ENCODE data around the gene PIGU.
"Not testable (repeated sequence)": the region's sequence is repeated elsewhere in the genome, so short reads cannot be mapped to it uniquely, and the experiment has no call there.

The PIGU gene

GRCh38 chr20:34669094-34669493 lies 7.8 kb downstream of the PIGU start:
- TF ChIP-seq ZFX (IDR thresholded peaks at IDR 0.05; ENCODE audit: borderline replicate concordance), result no peak
- TF ChIP-seq, protein P1, sequence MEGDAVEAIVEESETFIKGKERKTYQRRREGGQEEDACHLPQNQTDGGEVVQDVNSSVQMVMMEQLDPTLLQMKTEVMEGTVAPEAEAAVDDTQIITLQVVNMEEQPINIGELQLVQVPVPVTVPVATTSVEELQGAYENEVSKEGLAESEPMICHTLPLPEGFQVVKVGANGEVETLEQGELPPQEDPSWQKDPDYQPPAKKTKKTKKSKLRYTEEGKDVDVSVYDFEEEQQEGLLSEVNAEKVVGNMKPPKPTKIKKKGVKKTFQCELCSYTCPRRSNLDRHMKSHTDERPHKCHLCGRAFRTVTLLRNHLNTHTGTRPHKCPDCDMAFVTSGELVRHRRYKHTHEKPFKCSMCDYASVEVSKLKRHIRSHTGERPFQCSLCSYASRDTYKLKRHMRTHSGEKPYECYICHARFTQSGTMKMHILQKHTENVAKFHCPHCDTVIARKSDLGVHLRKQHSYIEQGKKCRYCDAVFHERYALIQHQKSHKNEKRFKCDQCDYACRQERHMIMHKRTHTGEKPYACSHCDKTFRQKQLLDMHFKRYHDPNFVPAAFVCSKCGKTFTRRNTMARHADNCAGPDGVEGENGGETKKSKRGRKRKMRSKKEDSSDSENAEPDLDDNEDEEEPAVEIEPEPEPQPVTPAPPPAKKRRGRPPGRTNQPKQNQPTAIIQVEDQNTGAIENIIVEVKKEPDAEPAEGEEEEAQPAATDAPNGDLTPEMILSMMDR (IDR thresholded peaks at IDR 0.05), result no peak

DNA sequence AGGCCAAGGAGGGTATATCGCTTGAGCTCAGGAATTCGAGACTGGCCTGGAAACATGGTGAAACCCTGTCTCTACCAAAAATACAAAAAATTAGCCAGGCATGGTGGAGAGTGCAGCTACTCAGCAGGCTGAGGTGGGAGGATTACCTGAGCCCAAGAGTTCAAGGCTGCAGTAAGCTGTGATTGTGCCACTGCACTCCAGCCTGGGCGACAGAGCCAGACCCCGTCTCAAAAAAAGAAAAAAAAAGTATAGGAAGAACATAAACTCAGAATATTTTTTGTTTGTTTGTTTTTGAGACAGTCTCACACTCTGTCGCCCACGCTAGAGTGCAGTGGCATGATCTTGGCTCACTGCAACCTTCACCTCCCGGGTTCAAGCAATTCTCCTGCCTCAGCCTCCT lies 12.1 kb downstream of the PIGU start:
- H3K27ac ChIP-seq, result not testable (repeated sequence)

More at GRCh38 chr20:34669094-34669493, 7.8 kb downstream of the PIGU start:
- no peak overlapping the region for H3K27ac ChIP-seq

DNA sequence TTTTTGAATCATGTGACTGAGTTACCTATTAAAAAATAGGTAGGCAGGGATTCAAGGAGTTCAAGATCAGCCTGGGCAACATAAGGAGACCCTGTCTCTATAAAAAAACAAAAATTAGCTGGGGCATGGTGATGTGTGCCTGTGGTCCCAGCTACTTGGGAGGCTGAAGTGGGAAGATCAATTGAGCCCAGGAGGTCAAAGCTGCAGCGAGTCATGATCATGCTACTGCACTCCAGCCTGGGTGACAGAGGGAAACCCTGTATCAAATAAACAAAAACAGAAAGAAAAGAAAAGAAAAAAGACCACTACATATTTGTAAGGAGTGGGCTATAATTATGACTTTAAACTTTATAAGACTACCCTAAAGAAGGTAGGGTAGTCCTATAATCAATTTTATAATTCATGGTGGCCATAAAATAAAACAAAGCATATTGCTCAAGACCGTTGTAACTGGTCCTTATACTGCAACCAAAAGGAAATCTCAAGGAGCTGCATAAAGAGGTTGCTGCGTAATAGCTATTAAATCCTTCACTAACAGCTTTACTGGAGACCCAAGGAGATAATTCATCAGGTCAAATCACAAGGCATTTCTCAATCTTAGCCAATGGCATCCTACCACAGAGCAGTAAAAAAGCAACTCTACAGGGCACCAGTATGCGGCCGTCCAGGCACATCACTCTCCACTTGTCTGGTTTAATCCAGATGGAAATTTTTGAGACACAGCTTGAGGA lies 13.5 kb downstream of the PIGU start:
- H3K27ac ChIP-seq, result no peak overlapping the region
- TF ChIP-seq, protein P1 (IDR thresholded peaks at IDR 0.05), result no peak
- no peak for TF ChIP-seq ZFX (IDR thresholded peaks at IDR 0.05; ENCODE audit: borderline replicate concordance)

GRCh38 chr20:34661811-34662210 lies 15.1 kb downstream of the PIGU start:
- not testable (repeated sequence) for H3K27ac ChIP-seq

DNA sequence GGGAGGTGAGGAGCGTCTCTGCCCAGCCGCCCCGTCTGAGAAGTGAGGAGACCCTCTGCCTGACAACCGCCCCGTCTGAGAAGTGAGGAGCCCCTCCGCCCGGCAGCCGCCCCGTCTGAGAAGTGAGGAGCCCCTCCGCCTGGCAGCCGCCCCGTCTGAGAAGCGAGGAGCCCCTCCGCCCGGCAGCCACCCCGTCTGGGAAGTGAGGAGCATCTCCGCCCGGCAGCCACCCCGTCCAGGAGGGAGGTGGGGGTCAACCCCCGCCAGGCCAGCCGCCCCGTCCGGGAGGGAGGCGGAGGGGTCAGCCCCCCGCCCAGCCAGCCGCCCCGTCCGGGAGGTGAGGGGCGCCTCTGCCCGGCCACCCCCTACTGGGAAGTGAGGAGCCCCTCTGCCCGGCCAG lies 18.2 kb downstream of the PIGU start:
- H3K27ac ChIP-seq, result not testable (repeated sequence)

DNA sequence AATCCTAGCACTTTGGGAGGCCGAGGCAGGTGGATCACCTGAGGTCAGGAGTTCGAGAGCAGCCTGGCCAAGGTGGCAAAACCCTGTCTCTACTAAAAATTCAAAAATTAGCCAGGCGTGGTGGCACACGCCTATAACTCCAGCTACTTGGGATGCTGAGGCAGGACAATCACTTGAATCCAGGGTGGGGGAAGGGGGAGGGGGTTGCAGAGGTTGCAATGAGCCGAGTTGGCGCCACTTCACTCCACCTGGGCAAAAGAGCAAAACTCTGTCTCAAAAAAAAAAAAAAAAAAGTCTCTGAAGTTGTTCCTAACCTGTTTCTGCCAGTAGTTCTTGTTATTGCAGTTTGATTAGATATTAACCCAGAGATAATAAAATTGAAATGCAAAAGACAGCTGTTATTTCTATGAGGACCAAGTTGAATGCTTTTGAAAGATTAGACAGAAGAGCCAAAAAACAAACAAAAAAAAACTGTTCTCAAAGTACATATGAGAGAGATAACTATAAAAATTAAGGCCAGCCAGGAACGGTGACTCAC lies 22.6 kb downstream of the PIGU start:
- TF ChIP-seq, protein P1 (IDR thresholded peaks at IDR 0.05), result no peak
- no peak for TF ChIP-seq ZFX (IDR thresholded peaks at IDR 0.05; ENCODE audit: borderline replicate concordance)
- no peak overlapping the region for H3K27ac ChIP-seq

DNA sequence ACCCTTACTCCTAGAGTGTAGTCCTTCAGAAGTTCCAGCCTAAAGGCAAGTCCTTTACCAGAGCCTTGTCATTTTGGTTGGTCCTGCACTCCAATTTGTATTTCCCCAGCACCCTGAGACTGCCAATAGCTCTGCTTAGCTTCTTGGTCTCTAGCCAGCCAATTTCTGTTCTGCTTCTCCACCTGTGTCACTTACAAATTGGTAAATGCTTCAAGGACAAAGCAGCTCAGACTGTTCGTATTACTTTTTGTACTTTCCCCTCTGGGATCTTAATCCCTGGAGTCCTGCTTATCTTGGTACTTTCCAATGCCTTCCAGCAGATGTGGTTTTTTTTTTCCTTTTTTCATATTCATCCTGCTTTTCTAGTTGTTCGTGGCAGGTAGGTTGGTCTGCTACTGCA lies 25.7 kb downstream of the PIGU start:
- no peak overlapping the region for H3K27ac ChIP-seq
- TF ChIP-seq, protein P1 (IDR thresholded peaks at IDR 0.05), result no peak
- TF ChIP-seq ZFX (IDR thresholded peaks at IDR 0.05; ENCODE audit: borderline replicate concordance), result no peak

DNA sequence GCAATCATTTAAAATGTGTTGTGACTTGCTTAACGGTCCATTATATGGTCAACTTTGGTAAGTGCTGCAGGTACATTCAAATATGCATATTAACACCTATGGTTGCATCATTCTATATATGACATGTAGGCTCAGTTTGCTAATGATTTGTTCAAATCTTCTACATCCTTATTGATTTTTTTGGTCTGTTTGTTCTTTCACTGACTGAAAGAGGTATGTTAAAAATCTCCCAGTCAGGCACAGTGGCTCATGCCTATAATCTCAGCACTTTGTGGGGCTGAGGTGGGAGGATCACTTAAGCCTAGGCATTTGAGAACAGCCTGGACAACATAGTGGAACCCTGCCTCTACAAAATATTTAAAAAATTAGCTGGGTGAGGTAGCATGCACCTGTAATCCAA lies 29.2 kb downstream of the PIGU start:
- TF ChIP-seq ZFX (IDR thresholded peaks at IDR 0.05; ENCODE audit: borderline replicate concordance), result no peak
- TF ChIP-seq, protein P1 (IDR thresholded peaks at IDR 0.05), result no peak
- H3K27ac ChIP-seq, result no peak overlapping the region

- H3K27ac ChIP-seq, result no peak overlapping the region
- TF ChIP-seq, protein P1 (IDR thresholded peaks at IDR 0.05), result no peak
- no peak for TF ChIP-seq ZFX (IDR thresholded peaks at IDR 0.05; ENCODE audit: borderline replicate concordance)
Observed at GRCh38 chr20:34644951-34645350, 31.9 kb downstream of the PIGU start.
